ENCODE results near the gene INSR. TPM values are rescaled to one million over a fixed set of nuclear protein-coding genes. Genes with fewer than 3 reads are reported as not detected.

Gene INSR
- total RNA-seq: 1 to 10 TPM; 2.0 to 2.5 TPM

- H3K4me1 Mint-ChIP-seq: peaks cover 13% of the 10 kb centered on the region
- ChIA-PET CTCF (no interaction called here), POLR2A (interaction anchor here (0.6 kb wide), 1 partner anchor 205 kb away, joined by 4 read pairs; no protein-coding TSS in a partner anchor)
- peak within 1 kb of the TSS; percentile 70 for H3K4me3 Mint-ChIP-seq
- H3K9me3 Mint-ChIP-seq: no peaks in the 10 kb centered on the region
- peak within 1 kb of the TSS; percentile 62 for H3K27ac Mint-ChIP-seq
- H3K36me3 Mint-ChIP-seq (ENCODE audit: low read depth): no peaks in the 10 kb centered on the region
- H3K27me3 Mint-ChIP-seq: peaks cover 38% of the 10 kb centered on the region
- peak; percentile 67 for DNase-seq
These were observed at the start of gene INSR for GRCh38 chr19:7293762-7294557. Gene INSR, minus strand, starts transcription at chr19:7294414. Its CDS starts 523 bp downstream, at chr19:7293891.

DNA sequence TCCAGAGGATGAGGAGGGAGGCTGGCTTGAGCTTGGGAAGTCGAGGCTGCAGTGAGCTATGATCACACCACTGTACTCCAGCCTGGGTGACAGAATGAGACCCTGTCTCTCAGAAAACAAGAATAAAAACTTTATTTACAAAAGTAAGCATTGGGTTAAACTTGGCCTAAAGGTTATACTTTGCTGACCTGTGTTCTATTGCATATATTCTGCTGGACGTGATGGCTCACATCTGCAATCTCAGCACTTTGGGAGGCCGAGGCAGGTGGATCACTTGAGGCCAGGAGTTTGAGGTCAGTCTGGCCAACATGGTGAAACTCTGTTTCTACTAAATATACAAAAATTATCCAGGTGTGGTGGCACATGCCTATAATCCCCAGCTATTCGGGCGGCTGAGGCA, 47.9 kb upstream of the INSR start:
- CTCF ChIA-PET: interaction anchor here (0.7 to 2.8 kb wide), 4 partner anchors 12 to 240 kb away, joined by 3 to 11 read pairs (median 4); no protein-coding TSS in a partner anchor
- no peak for DNase-seq
- Mint-ChIP-seq H3K36me3 (ENCODE audit: low read depth) (no peaks in the 10 kb centered on the region), H3K4me1 (peaks cover 62% of the 10 kb centered on the region), H3K9me3 (no peaks in the 10 kb centered on the region), H3K4me3 (no peak overlapping the region), H3K27ac (peak overlapping the region; percentile 31), H3K27me3 (no peaks in the 10 kb centered on the region)
- POLR2A ChIA-PET: no interaction called here

DNA sequence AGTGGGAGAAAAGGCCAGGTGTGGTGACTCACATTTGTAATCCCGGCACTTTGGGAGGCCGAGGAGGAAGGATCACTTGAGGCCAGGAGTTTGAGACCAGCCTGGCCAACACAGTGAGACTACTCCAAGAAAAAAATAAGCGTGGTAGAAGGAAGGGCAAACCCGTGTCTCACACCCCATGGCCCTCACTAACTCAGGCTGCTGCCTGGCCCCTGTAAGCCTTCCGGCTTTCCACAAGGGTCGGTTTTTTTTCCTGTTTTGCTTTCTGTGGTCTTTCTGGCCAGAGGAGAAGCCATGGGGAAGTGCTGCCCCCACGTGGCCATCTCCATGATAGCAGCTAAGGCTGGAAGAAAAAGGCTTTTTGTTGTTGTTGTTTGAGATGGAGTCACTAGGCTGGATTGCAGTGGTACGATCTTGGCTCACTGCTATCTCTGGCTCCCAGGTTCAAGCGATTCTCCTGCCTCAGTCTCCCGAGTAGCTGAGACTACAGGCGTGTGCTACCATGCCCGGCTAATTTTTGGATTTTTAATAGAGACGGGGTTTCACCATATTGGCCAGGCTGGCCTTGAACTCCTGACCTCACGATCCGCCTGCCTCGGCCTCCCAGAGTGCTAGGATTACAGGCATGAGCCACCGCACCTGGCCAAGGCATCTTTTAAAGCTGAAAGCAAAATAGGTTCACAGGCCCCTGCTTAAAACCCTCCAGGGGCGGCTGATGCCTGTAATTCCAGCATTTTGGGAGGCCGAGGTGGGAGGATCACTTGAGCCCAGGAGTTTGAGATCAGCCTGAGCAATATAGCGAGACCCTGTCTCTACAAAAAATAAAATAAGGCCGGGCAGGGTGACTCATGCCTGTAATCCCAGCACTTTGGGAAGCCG, 47.0 kb upstream of the INSR start:
- peaks cover 59% of the 10 kb centered on the region for H3K4me1 Mint-ChIP-seq
- peaks cover 2% of the 10 kb centered on the region for H3K36me3 Mint-ChIP-seq (ENCODE audit: low read depth)
- peak overlapping the region; percentile 68 for H3K27ac Mint-ChIP-seq
- CTCF ChIA-PET: interaction anchor here (0.7 to 2.8 kb wide), 9 partner anchors 9 to 239 kb away, joined by 3 to 11 read pairs (median 3); no protein-coding TSS in a partner anchor
- peak; percentile 85 for DNase-seq
- no peaks in the 10 kb centered on the region for H3K27me3 Mint-ChIP-seq
- H3K9me3 Mint-ChIP-seq: no peaks in the 10 kb centered on the region
- POLR2A ChIA-PET: no interaction called here
- H3K4me3 Mint-ChIP-seq: no peak overlapping the region

- POLR2A ChIA-PET: no interaction called here
- Mint-ChIP-seq H3K36me3 (ENCODE audit: low read depth) (peaks cover 2% of the 10 kb centered on the region), H3K4me3 (peak overlapping the region; percentile 25), H3K4me1 (peaks cover 35% of the 10 kb centered on the region), H3K9me3 (no peaks in the 10 kb centered on the region), H3K27ac (peak overlapping the region; percentile 50), H3K27me3 (no peaks in the 10 kb centered on the region)
- CTCF ChIA-PET: interaction anchor here (1.2 to 1.5 kb wide), 2 partner anchors 17 to 235 kb away, joined by 4 to 5 read pairs; no protein-coding TSS in a partner anchor
- DNase-seq: peak; percentile 37
These were observed 43.4 kb upstream of the INSR start for GRCh38 chr19:7337380-7338194.

GRCh38 chr19:7336321-7336973, 42.2 kb upstream of the INSR start:
- H3K9me3 Mint-ChIP-seq: no peaks in the 10 kb centered on the region
- H3K4me3 Mint-ChIP-seq: no peak overlapping the region
- ChIA-PET POLR2A (no interaction called here), CTCF (interaction anchor here (1.2 kb wide), 1 partner anchor 234 kb away, joined by 4 read pairs; no protein-coding TSS in a partner anchor)
- DNase-seq: no peak
- peaks cover 2% of the 10 kb centered on the region for H3K36me3 Mint-ChIP-seq (ENCODE audit: low read depth)
- no peaks in the 10 kb centered on the region for H3K27me3 Mint-ChIP-seq
- no peak overlapping the region for H3K27ac Mint-ChIP-seq
- H3K4me1 Mint-ChIP-seq: peaks cover 31% of the 10 kb centered on the region

DNA sequence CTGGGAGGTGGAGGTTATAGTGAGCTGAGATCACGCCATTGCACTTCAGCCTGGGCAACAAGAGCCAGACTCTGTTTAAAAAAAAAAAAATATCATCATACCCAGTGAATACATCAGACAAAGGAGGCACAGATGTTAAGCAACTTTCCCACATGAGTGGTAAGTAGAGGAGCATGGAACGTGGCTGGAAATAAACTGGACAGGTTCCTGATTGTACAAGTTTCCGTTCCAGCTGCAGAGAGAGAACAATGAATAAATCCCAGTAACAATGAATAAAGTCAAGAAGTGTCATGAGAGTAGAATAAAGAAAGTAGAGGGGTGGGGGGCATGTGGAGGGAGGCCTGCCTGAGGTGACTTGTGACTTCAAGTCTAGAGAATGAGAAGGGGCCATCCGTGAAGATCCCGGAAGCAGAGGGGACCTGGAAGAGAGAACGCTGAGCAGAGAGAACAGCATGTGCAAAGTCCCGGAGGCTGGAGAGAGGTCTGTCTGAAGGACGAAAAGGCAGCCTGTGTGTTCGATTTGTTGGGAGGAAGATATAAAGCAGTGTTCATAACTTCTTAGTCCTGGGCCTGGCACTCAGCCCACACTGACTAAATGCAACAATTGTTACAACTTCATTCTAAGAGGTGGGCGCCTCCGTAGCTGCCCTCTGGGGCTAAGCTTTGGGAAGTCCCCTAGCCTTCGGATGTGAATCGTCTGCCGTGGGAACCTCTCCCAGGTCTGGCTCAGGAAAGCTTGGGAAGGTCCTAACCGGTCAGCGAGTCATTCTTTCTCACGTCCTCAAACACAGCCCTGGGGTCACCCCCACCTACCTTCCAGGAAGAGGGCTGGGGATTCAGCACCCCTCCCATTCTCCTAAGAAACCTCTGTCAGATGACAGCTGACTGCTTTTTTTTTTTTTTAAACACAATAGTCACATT, 39.2 kb upstream of the INSR start:
- no peak overlapping the region for H3K27ac Mint-ChIP-seq
- POLR2A ChIA-PET: no interaction called here

DNA sequence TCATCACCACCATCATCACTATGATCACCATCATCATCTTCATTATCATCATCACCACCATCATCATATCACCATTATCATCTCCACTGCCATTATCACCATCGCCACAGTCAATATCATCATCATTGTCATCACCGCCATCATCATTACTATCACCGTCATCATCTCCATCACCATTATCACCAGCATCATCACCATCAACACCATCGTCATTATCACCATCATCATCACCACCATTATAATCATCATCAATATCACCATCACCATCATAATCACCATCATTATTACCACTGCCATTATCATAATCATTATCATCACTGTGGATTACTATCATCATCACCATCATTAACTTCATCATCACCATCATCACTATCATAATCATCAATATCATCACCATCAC, 37.2 kb upstream of the INSR start:
- H3K27ac Mint-ChIP-seq: no peak overlapping the region
- no peaks in the 10 kb centered on the region for H3K9me3 Mint-ChIP-seq
- POLR2A ChIA-PET: no interaction called here
- CTCF ChIA-PET: no interaction called here
- H3K36me3 Mint-ChIP-seq (ENCODE audit: low read depth): no peaks in the 10 kb centered on the region
- no peaks in the 10 kb centered on the region for H3K4me1 Mint-ChIP-seq
- no peak overlapping the region for H3K4me3 Mint-ChIP-seq
- H3K27me3 Mint-ChIP-seq: peaks cover 3% of the 10 kb centered on the region
- DNase-seq: no peak

More for the DNA sequence above, 39.2 kb upstream of the INSR start:
- Mint-ChIP-seq H3K9me3 (no peaks in the 10 kb centered on the region), H3K4me1 (peaks cover 19% of the 10 kb centered on the region), H3K36me3 (ENCODE audit: low read depth) (peaks cover 2% of the 10 kb centered on the region), H3K4me3 (no peak overlapping the region), H3K27me3 (no peaks in the 10 kb centered on the region)
- CTCF ChIA-PET: no interaction called here
- no peak for DNase-seq

GRCh38 chr19:7328647-7329046, 34.4 kb upstream of the INSR start:
- CTCF ChIA-PET: interaction anchor here (0.6 to 1.1 kb wide), 3 partner anchors 11 to 139 kb away, joined by 3 read pairs; no protein-coding TSS in a partner anchor
- Mint-ChIP-seq H3K4me1 (no peaks in the 10 kb centered on the region), H3K36me3 (ENCODE audit: low read depth) (no peaks in the 10 kb centered on the region), H3K27ac (no peak overlapping the region), H3K9me3 (peaks cover 2% of the 10 kb centered on the region), H3K27me3 (peaks cover 3% of the 10 kb centered on the region), H3K4me3 (no peak overlapping the region)
- DNase-seq: no peak
- POLR2A ChIA-PET: no interaction called here

GRCh38 chr19:7327802-7328201, 33.6 kb upstream of the INSR start:
- no peaks in the 10 kb centered on the region for H3K36me3 Mint-ChIP-seq (ENCODE audit: low read depth)
- H3K9me3 Mint-ChIP-seq: peaks cover 2% of the 10 kb centered on the region
- DNase-seq: no peak
- ChIA-PET CTCF (interaction anchor here (0.6 kb wide), 2 partner anchors 136 to 545 kb away, joined by 3 to 4 read pairs; no protein-coding TSS in a partner anchor), POLR2A (no interaction called here)
- H3K27me3 Mint-ChIP-seq: peaks cover 3% of the 10 kb centered on the region
- H3K4me1 Mint-ChIP-seq: no peaks in the 10 kb centered on the region
- no peak overlapping the region for H3K4me3 Mint-ChIP-seq
- H3K27ac Mint-ChIP-seq: no peak overlapping the region

GRCh38 chr19:7326105-7326877, 32.1 kb upstream of the INSR start:
- Mint-ChIP-seq H3K4me1 (no peaks in the 10 kb centered on the region), H3K4me3 (no peak overlapping the region), H3K9me3 (peaks cover 2% of the 10 kb centered on the region), H3K27me3 (peaks cover 3% of the 10 kb centered on the region), H3K27ac (no peak overlapping the region), H3K36me3 (ENCODE audit: low read depth) (no peaks in the 10 kb centered on the region)
- ChIA-PET CTCF (interaction anchor here (0.5 kb wide), 1 partner anchor 182 kb away, joined by 3 read pairs; no protein-coding TSS in a partner anchor), POLR2A (no interaction called here)
- DNase-seq: peak; percentile 53

GRCh38 chr19:7318176-7318575, 24.0 kb upstream of the INSR start:
- H3K9me3 Mint-ChIP-seq: peaks cover 5% of the 10 kb centered on the region
- no peaks in the 10 kb centered on the region for H3K4me1 Mint-ChIP-seq
- ChIA-PET POLR2A (no interaction called here), CTCF (no interaction called here)
- no peak overlapping the region for H3K27ac Mint-ChIP-seq
- no peaks in the 10 kb centered on the region for H3K27me3 Mint-ChIP-seq
- no peak for DNase-seq
- H3K4me3 Mint-ChIP-seq: no peak overlapping the region
- no peaks in the 10 kb centered on the region for H3K36me3 Mint-ChIP-seq (ENCODE audit: low read depth)
